HEK293 (cell line): ENCODE results near the gene MYL12A.

Source experiments
- FEZF1 ChIP-seq: fragments of 450-650 bp; formaldehyde crosslinking; IDR thresholded peaks from 2 replicates; pipeline ENCODE4 v1.5.1; 2016; ENCODE audit warnings: missing biosample characterization, missing genetic modification characterization
- GFI1B ChIP-seq: fragments of 450-650 bp; formaldehyde crosslinking; IDR thresholded peaks from 2 replicates; pipeline ENCODE4 v1.5.1; 2016; ENCODE audit warnings: missing biosample characterization, missing genetic modification characterization
- HOXC10 ChIP-seq: sonication (generic); formaldehyde crosslinking; IDR thresholded peaks from 2 replicates; pipeline ENCODE4 v1.8.1; 2023; ENCODE audit warnings: mild to moderate bottlenecking, missing genetic modification reagents
- MEIS1 ChIP-seq: sonication (generic); formaldehyde crosslinking; IDR thresholded peaks from 2 replicates; pipeline ENCODE4 v1.8.1; 2022; ENCODE audit warnings: missing genetic modification reagents, mild to moderate bottlenecking, borderline replicate concordance
- TRIM28 ChIP-seq: IDR thresholded peaks from 2 replicates; pipeline ENCODE4 v1.6.1; 2011; ENCODE audit warnings: low read length, control low read depth, borderline replicate concordance
- ZNF174 ChIP-seq: fragments of 450-650 bp; formaldehyde crosslinking; IDR thresholded peaks from 2 replicates; pipeline ENCODE4 v1.5.0; 2017; ENCODE audit warnings: missing biosample characterization, mild to moderate bottlenecking, missing genetic modification characterization
- ZNF19 ChIP-seq: fragments of 450-650 bp; formaldehyde crosslinking; IDR thresholded peaks from 2 replicates; pipeline ENCODE4; 2016; ENCODE audit warnings: missing biosample characterization, missing genetic modification characterization, low read depth
- ZNF501 ChIP-seq: fragments of 450-650 bp; formaldehyde crosslinking; IDR thresholded peaks from 2 replicates; pipeline ENCODE4 v1.5.1; 2016; ENCODE audit warnings: missing biosample characterization, missing genetic modification characterization
- ZNF521 ChIP-seq: fragments of 450-650 bp; formaldehyde crosslinking; IDR thresholded peaks from 2 replicates; pipeline ENCODE4 v1.5.1; 2017; ENCODE audit warnings: missing biosample characterization, mild to moderate bottlenecking, missing genetic modification characterization
- ZNF530 ChIP-seq: fragments of 450-650 bp; formaldehyde crosslinking; IDR thresholded peaks from 2 replicates; pipeline ENCODE4 v1.5.1; 2016; ENCODE audit warnings: low read depth, missing biosample characterization, missing genetic modification characterization
- ZNF548 ChIP-seq: fragments of 450-650 bp; formaldehyde crosslinking; IDR thresholded peaks from 2 replicates; pipeline ENCODE4 v1.5.1; 2016; ENCODE audit warnings: missing biosample characterization, missing genetic modification characterization
- ZNF624 ChIP-seq: fragments of 450-650 bp; formaldehyde crosslinking; IDR thresholded peaks from 2 replicates; pipeline ENCODE4 v1.5.1; 2017; ENCODE audit warnings: missing biosample characterization, missing genetic modification characterization
- ZNF843 ChIP-seq: fragments of 450-650 bp; formaldehyde crosslinking; IDR thresholded peaks from 2 replicates; pipeline ENCODE4 v1.5.1; 2016; ENCODE audit warnings: missing biosample characterization, missing genetic modification characterization
- ZSCAN23 ChIP-seq: fragments of 450-650 bp; formaldehyde crosslinking; IDR thresholded peaks from 2 replicates; pipeline ENCODE4 v1.5.1; 2016; ENCODE audit warnings: missing biosample characterization, missing genetic modification characterization
- TF ChIP-seq, protein P1 (sequence below): fragments of 450-650 bp; formaldehyde crosslinking; IDR thresholded peaks from 2 replicates; pipeline ENCODE4 v1.5.1; 2016; ENCODE audit warnings: missing biosample characterization, missing genetic modification characterization
- TF ChIP-seq, protein P2 (sequence below): fragments of 450-650 bp; IDR thresholded peaks from 2 replicates; pipeline ENCODE4 v1.5.1; 2018; ENCODE audit warnings: missing biosample characterization, mild to moderate bottlenecking, missing genetic modification characterization
- TF ChIP-seq, protein P3 (sequence below): fragments of 450-650 bp; formaldehyde crosslinking; IDR thresholded peaks from 2 replicates; pipeline ENCODE4 v1.5.1; 2016; ENCODE audit warnings: missing biosample characterization, missing genetic modification characterization
- TF ChIP-seq, protein P4 (sequence below): fragments of 450-650 bp; formaldehyde crosslinking; IDR thresholded peaks from 2 replicates; pipeline ENCODE4 v1.5.1; 2017; ENCODE audit warnings: missing biosample characterization, mild to moderate bottlenecking, missing genetic modification characterization, moderate library complexity
- TF ChIP-seq, protein P5 (sequence below): fragments of 450-650 bp; formaldehyde crosslinking; IDR thresholded peaks from 2 replicates; pipeline ENCODE4 v1.5.1; 2016; ENCODE audit warnings: missing biosample characterization, missing genetic modification characterization
- TF ChIP-seq, protein P6 (sequence below): fragments of 450-650 bp; formaldehyde crosslinking; IDR thresholded peaks from 2 replicates; pipeline ENCODE4 v1.5.1; 2017; ENCODE audit warnings: missing biosample characterization, missing genetic modification characterization
- TF ChIP-seq, protein P7 (sequence below): fragments of 450-650 bp; formaldehyde crosslinking; IDR thresholded peaks from 2 replicates; pipeline ENCODE4 v1.5.1; 2016; ENCODE audit warnings: missing biosample characterization, missing genetic modification characterization
- TF ChIP-seq, protein P8 (sequence below): fragments of 450-650 bp; formaldehyde crosslinking; IDR thresholded peaks from 2 replicates; pipeline ENCODE4 v1.5.1; 2016; ENCODE audit warnings: missing biosample characterization, missing genetic modification characterization

MYL12A gene

DNA sequence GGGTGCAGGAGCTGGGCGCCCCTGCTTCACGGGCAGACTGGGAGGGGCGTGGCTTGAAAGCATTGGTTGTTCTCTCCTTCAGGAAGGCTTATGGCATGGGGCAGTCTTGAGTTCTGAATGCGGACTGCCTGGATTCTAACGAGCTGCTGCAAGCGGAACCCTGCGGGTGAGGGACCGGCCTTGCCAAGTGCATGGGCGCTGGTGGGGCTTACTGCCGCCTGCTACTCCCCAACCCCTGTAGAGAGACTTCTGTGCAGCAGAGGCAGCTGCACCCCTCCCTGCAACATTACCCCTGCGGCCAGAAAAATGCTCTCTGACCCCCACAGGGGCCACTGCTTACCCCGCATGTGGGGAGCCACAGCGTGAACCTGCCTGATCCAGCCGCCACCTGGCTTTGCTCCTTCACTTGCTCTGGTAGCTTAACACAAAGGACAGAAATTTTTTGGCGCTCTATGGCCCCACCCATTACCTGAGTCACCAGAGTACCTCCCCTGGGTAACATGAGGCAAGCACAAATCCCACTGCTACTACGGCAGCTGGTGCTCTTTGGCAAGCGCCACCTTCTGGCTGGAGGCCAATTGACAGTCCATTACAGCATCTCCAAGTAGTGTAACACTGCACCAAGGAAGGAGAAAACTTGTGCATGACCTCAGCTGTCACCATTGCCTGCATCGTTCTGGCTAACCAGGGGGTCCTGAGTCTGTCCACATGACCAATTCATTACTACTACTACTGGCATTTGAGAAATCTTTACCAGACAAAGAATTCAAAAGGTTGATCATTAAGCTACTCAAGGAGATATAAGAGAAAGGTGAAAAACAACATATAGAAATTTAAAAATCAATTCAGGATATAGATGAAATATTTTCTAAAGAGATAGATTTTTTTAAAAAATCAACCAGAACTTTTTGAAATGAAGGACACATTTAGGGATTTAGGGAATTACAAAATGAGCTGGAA, 49.7 kb downstream of the MYL12A start (continued):
- TF ChIP-seq ZNF548 (tag by site-specific recombination), result no peak
- peak; percentile 64; the same call in 1 of the 2 replicates for TF ChIP-seq ZNF843 (tag by site-specific recombination)
- TF ChIP-seq, protein P1, sequence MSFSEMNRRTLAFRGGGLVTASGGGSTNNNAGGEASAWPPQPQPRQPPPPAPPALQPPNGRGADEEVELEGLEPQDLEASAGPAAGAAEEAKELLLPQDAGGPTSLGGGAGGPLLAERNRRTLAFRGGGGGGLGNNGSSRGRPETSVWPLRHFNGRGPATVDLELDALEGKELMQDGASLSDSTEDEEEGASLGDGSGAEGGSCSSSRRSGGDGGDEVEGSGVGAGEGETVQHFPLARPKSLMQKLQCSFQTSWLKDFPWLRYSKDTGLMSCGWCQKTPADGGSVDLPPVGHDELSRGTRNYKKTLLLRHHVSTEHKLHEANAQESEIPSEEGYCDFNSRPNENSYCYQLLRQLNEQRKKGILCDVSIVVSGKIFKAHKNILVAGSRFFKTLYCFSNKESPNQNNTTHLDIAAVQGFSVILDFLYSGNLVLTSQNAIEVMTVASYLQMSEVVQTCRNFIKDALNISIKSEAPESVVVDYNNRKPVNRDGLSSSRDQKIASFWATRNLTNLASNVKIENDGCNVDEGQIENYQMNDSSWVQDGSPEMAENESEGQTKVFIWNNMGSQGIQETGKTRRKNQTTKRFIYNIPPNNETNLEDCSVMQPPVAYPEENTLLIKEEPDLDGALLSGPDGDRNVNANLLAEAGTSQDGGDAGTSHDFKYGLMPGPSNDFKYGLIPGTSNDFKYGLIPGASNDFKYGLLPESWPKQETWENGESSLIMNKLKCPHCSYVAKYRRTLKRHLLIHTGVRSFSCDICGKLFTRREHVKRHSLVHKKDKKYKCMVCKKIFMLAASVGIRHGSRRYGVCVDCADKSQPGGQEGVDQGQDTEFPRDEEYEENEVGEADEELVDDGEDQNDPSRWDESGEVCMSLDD (tag by site-specific recombination), result 0 out of 2 replicates have a peak, but pooled peaks have one; percentile 29
- peak; percentile 45 for TF ChIP-seq FEZF1 (tag by site-specific recombination)
- TF ChIP-seq, protein P2, sequence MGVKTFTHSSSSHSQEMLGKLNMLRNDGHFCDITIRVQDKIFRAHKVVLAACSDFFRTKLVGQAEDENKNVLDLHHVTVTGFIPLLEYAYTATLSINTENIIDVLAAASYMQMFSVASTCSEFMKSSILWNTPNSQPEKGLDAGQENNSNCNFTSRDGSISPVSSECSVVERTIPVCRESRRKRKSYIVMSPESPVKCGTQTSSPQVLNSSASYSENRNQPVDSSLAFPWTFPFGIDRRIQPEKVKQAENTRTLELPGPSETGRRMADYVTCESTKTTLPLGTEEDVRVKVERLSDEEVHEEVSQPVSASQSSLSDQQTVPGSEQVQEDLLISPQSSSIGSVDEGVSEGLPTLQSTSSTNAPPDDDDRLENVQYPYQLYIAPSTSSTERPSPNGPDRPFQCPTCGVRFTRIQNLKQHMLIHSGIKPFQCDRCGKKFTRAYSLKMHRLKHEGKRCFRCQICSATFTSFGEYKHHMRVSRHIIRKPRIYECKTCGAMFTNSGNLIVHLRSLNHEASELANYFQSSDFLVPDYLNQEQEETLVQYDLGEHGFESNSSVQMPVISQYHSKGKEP (tag by site-specific recombination), result 0 out of 2 replicates have a peak, but pooled peaks have one; percentile 7
- TF ChIP-seq ZNF521 (tag by site-specific recombination), result no peak
- TF ChIP-seq, protein P3, sequence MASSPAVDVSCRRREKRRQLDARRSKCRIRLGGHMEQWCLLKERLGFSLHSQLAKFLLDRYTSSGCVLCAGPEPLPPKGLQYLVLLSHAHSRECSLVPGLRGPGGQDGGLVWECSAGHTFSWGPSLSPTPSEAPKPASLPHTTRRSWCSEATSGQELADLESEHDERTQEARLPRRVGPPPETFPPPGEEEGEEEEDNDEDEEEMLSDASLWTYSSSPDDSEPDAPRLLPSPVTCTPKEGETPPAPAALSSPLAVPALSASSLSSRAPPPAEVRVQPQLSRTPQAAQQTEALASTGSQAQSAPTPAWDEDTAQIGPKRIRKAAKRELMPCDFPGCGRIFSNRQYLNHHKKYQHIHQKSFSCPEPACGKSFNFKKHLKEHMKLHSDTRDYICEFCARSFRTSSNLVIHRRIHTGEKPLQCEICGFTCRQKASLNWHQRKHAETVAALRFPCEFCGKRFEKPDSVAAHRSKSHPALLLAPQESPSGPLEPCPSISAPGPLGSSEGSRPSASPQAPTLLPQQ, result peak; percentile 92
- TF ChIP-seq TRIM28, result no peak
- no peak for TF ChIP-seq ZSCAN23
- TF ChIP-seq, protein P4, sequence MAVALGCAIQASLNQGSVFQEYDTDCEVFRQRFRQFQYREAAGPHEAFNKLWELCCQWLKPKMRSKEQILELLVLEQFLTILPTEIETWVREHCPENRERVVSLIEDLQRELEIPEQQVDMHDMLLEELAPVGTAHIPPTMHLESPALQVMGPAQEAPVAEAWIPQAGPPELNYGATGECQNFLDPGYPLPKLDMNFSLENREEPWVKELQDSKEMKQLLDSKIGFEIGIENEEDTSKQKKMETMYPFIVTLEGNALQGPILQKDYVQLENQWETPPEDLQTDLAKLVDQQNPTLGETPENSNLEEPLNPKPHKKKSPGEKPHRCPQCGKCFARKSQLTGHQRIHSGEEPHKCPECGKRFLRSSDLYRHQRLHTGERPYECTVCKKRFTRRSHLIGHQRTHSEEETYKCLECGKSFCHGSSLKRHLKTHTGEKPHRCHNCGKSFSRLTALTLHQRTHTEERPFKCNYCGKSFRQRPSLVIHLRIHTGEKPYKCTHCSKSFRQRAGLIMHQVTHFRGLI (tag by site-specific recombination), result 0 out of 2 replicates have a peak, but pooled peaks have one; percentile 16
- TF ChIP-seq MEIS1 (CRISPR knock-in tag), result no peak
- 0 out of 2 replicates have a peak, but pooled peaks have one; percentile 37 for TF ChIP-seq GFI1B (tag by site-specific recombination)
- TF ChIP-seq HOXC10, result no peak
- TF ChIP-seq, protein P5, sequence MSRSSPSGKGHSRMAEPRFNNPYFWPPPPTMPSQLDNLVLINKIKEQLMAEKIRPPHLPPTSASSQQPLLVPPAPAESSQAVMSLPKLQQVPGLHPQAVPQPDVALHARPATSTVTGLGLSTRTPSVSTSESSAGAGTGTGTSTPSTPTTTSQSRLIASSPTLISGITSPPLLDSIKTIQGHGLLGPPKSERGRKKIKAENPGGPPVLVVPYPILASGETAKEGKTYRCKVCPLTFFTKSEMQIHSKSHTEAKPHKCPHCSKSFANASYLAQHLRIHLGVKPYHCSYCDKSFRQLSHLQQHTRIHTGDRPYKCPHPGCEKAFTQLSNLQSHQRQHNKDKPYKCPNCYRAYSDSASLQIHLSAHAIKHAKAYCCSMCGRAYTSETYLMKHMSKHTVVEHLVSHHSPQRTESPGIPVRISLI (tag by site-specific recombination), result no peak
- peak; percentile 83; the same call in 1 of the 2 replicates for TF ChIP-seq ZNF174 (tag by site-specific recombination)
- TF ChIP-seq ZNF19, result peak; percentile 42; the same call in 1 of the 2 replicates
- TF ChIP-seq, protein P6, sequence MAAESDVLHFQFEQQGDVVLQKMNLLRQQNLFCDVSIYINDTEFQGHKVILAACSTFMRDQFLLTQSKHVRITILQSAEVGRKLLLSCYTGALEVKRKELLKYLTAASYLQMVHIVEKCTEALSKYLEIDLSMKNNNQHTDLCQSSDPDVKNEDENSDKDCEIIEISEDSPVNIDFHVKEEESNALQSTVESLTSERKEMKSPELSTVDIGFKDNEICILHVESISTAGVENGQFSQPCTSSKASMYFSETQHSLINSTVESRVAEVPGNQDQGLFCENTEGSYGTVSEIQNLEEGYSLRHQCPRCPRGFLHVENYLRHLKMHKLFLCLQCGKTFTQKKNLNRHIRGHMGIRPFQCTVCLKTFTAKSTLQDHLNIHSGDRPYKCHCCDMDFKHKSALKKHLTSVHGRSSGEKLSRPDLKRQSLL (tag by site-specific recombination), result no peak
- TF ChIP-seq, protein P7, sequence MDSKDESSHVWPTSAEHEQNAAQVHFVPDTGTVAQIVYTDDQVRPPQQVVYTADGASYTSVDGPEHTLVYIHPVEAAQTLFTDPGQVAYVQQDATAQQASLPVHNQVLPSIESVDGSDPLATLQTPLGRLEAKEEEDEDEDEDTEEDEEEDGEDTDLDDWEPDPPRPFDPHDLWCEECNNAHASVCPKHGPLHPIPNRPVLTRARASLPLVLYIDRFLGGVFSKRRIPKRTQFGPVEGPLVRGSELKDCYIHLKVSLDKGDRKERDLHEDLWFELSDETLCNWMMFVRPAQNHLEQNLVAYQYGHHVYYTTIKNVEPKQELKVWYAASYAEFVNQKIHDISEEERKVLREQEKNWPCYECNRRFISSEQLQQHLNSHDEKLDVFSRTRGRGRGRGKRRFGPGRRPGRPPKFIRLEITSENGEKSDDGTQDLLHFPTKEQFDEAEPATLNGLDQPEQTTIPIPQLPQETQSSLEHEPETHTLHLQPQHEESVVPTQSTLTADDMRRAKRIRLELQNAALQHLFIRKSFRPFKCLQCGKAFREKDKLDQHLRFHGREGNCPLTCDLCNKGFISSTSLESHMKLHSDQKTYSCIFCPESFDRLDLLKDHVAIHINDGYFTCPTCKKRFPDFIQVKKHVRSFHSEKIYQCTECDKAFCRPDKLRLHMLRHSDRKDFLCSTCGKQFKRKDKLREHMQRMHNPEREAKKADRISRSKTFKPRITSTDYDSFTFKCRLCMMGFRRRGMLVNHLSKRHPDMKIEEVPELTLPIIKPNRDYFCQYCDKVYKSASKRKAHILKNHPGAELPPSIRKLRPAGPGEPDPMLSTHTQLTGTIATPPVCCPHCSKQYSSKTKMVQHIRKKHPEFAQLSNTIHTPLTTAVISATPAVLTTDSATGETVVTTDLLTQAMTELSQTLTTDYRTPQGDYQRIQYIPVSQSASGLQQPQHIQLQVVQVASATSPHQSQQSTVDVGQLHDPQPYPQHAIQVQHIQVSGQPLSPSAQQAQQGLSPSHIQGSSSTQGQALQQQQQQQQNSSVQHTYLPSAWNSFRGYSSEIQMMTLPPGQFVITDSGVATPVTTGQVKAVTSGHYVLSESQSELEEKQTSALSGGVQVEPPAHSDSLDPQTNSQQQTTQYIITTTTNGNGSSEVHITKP, result peak; percentile 72
- TF ChIP-seq ZNF501 (tag by site-specific recombination), result peak; percentile 90
- TF ChIP-seq, protein P8, sequence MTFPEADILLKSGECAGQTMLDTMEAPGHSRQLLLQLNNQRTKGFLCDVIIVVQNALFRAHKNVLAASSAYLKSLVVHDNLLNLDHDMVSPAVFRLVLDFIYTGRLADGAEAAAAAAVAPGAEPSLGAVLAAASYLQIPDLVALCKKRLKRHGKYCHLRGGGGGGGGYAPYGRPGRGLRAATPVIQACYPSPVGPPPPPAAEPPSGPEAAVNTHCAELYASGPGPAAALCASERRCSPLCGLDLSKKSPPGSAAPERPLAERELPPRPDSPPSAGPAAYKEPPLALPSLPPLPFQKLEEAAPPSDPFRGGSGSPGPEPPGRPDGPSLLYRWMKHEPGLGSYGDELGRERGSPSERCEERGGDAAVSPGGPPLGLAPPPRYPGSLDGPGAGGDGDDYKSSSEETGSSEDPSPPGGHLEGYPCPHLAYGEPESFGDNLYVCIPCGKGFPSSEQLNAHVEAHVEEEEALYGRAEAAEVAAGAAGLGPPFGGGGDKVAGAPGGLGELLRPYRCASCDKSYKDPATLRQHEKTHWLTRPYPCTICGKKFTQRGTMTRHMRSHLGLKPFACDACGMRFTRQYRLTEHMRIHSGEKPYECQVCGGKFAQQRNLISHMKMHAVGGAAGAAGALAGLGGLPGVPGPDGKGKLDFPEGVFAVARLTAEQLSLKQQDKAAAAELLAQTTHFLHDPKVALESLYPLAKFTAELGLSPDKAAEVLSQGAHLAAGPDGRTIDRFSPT (tag by site-specific recombination), result peak; percentile 52; the same call in 1 of the 2 replicates
- TF ChIP-seq ZNF624 (tag by site-specific recombination), result no peak
- no peak for TF ChIP-seq ZNF530 (tag by site-specific recombination)
